ENCODE measurements around the gene DAAM2.

GRCh38 chr6:39806278-39806677, 14.1 kb downstream of the DAAM2 start:
- TF ChIP-seq CTCF (IDR thresholded peaks at IDR 0.05 in 4 of 5, conservative IDR thresholded peaks at IDR 0.05 in 1 of 5) = no peak
- no peak for TF ChIP-seq POLR2A (IDR thresholded peaks at IDR 0.05)

Data from gastrocnemius medialis (tissue), 4 donors.